ENCODE results near the gene TBC1D22A.
"Not testable (repeated sequence)": the region's sequence is repeated elsewhere in the genome, so short reads cannot be mapped to it uniquely, and the experiment has no call there.

Gene TBC1D22A

DNA sequence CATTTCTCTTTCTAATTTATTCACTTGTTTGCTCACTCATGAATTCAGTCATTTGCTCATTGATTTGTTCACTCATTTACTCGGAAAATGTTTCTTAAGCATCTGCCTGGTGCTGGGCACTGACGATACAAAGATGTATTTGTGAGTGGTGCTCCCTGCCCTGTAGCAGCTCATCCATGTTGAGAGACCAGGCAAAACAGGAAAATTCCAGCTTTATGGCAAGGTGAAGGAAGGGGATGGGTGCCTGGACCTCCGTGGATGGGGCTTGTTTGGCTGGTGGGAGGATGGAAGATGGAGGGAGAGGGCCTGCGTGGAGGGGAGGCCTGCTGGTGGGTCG is 53.1 kb downstream of the TBC1D22A start:
- TF ChIP-seq CTCF (IDR thresholded peaks at IDR 0.05; ENCODE audit: extremely low read depth, missing control alignments) = no peak
- no peak for DNase-seq (ENCODE audit: low spot score)

GRCh38 chr22:46815896-46816731 is 53.7 kb downstream of the TBC1D22A start:
- DNase-seq (ENCODE audit: low spot score) = no peak
- TF ChIP-seq CTCF (IDR thresholded peaks at IDR 0.05; ENCODE audit: extremely low read depth, missing control alignments) = no peak

GRCh38 chr22:46817390-46817789 is 54.9 kb downstream of the TBC1D22A start:
- not testable (repeated sequence) for DNase-seq (ENCODE audit: low spot score)

DNA sequence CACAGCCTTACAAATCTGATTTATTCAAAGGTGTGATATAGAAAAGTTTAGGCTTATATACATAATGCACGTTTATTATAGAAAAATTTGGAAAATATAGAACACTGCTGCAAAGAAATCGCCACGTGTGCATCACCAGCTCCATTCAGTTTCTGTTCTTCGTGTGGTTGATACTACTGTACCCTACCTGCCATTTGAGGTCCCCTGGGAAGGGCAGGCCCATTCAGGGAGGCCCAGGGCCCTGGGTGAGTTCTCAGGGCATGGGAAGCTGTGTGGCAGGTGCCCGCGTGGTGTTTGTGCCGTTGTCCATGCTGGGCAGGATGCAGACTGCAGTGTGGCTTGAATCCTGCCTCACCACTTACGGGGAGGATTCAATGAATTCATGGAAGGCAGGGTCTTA is 60.8 kb downstream of the TBC1D22A start:
- no peak for TF ChIP-seq CTCF (IDR thresholded peaks at IDR 0.05; ENCODE audit: extremely low read depth, missing control alignments)
- DNase-seq (ENCODE audit: low spot score) = no peak

GRCh38 chr22:46823654-46824053 is 61.2 kb downstream of the TBC1D22A start:
- no peak for DNase-seq (ENCODE audit: low spot score)
- no peak for TF ChIP-seq CTCF (IDR thresholded peaks at IDR 0.05; ENCODE audit: extremely low read depth, missing control alignments)

DNA sequence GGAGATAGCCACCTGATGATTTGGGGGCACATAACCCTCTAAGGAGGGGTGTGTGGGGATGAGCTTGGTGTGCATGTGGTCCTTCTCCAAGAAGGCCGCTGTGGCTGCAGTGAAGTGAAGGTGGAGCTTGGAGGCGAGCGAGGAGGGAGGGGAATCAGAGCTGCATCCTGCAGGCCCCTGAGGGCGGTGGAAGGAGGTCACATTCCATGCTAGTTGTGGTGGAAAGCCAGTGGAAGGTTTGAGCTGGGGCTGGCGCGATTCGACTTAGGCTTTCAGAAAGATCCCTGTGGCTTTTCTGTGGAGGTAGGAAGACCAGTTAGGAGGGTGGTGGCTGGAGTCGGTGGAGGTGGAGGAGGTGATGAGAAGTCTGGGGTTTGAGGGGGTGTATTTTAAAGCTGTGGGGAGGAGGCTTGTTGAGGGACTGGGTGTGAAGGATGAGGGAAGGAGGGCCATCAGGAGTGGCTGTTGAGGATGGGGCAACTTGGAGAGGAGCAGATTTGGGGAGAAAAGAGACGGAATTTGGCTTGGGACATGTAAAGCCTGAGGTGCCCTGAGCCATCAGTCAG is 62.0 kb downstream of the TBC1D22A start:
- no peak for TF ChIP-seq CTCF (IDR thresholded peaks at IDR 0.05; ENCODE audit: extremely low read depth, missing control alignments)
- DNase-seq (ENCODE audit: low spot score) = no peak

GRCh38 chr22:46824980-46825544 is 62.6 kb downstream of the TBC1D22A start:
- no peak for DNase-seq (ENCODE audit: low spot score)
- no peak for TF ChIP-seq CTCF (IDR thresholded peaks at IDR 0.05; ENCODE audit: extremely low read depth, missing control alignments)
